ENCODE results near the gene AIF1.

Gene AIF1

DNA sequence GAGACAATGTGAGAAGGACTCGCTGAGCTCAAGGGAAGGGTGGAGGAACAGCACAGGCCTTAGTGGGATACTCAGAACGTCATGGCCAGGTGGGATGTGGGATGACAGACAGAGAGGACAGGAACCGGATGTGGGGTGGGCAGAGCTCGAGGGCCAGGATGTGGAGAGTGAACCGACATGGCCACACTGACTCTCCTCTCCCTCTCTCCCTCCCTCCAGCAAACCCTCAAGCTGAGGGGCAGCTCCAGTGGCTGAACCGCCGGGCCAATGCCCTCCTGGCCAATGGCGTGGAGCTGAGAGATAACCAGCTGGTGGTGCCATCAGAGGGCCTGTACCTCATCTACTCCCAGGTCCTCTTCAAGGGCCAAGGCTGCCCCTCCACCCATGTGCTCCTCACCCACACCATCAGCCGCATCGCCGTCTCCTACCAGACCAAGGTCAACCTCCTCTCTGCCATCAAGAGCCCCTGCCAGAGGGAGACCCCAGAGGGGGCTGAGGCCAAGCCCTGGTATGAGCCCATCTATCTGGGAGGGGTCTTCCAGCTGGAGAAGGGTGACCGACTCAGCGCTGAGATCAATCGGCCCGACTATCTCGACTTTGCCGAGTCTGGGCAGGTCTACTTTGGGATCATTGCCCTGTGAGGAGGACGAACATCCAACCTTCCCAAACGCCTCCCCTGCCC is 38.0 kb upstream of the AIF1 start:
- peaks cover 25% of the 10 kb centered on the region for H3K27me3 ChIP-seq (ENCODE audit: control insufficient read depth, insufficient read depth, low read length)

DNA sequence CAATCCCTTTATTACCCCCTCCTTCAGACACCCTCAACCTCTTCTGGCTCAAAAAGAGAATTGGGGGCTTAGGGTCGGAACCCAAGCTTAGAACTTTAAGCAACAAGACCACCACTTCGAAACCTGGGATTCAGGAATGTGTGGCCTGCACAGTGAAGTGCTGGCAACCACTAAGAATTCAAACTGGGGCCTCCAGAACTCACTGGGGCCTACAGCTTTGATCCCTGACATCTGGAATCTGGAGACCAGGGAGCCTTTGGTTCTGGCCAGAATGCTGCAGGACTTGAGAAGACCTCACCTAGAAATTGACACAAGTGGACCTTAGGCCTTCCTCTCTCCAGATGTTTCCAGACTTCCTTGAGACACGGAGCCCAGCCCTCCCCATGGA is 37.5 kb upstream of the AIF1 start:
- H3K4me3 ChIP-seq (ENCODE audit: low read length), result no peak overlapping the region
- H3K9ac ChIP-seq (ENCODE audit: low read length), result no peak overlapping the region
- H3K9me3 ChIP-seq (ENCODE audit: control insufficient read depth, low read length), result no peaks in the 10 kb centered on the region
- H3K4me1 ChIP-seq (ENCODE audit: control insufficient read depth, insufficient read depth, low read length), result peaks cover 11% of the 10 kb centered on the region
- H3K36me3 ChIP-seq (ENCODE audit: control insufficient read depth, insufficient read depth, low read length), result no peaks in the 10 kb centered on the region
- peaks cover 30% of the 10 kb centered on the region for H3K27me3 ChIP-seq (ENCODE audit: control insufficient read depth, insufficient read depth, low read length)

More for the DNA sequence above, 38.0 kb upstream of the AIF1 start:
- Histone ChIP-seq H3K36me3 (ENCODE audit: control insufficient read depth, insufficient read depth, low read length) (no peaks in the 10 kb centered on the region), H3K9ac (ENCODE audit: low read length) (no peak overlapping the region), H3K4me3 (ENCODE audit: low read length) (no peak overlapping the region), H3K9me3 (ENCODE audit: control insufficient read depth, low read length) (no peaks in the 10 kb centered on the region), H3K4me1 (ENCODE audit: control insufficient read depth, insufficient read depth, low read length) (peaks cover 11% of the 10 kb centered on the region)

DNA sequence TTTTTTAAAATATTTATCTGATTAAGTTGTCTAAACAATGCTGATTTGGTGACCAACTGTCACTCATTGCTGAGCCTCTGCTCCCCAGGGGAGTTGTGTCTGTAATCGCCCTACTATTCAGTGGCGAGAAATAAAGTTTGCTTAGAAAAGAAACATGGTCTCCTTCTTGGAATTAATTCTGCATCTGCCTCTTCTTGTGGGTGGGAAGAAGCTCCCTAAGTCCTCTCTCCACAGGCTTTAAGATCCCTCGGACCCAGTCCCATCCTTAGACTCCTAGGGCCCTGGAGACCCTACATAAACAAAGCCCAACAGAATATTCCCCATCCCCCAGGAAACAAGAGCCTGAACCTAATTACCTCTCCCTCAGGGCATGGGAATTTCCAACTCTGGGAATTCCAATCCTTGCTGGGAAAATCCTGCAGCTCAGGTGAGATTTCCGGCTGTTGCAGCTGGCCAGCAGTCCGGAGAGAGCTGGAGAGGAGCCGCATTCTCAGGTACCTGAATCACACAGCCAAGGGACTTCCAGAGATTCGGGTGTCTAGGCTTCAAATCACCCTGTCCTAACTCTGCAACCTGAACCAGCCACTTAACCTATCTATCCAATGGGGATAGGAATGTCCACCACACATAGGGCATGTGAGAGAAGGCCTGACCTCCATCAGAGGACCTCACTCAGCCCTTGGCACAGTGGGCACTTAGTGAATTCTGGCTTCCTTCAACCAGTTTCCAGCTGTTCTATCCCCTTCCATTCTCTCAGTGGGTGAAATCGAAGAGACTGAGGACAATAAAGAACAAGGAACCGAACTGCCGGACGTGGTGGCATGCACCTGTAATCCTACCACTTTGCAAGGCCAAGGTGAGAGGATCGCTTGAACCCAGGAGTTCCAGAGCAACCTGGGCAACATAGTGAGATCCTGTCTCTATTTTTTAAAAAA is 36.6 kb upstream of the AIF1 start:
- Histone ChIP-seq H3K9ac (ENCODE audit: low read length) (no peak overlapping the region), H3K4me1 (ENCODE audit: control insufficient read depth, insufficient read depth, low read length) (peaks cover 11% of the 10 kb centered on the region), H3K4me3 (ENCODE audit: low read length) (no peak overlapping the region), H3K27me3 (ENCODE audit: control insufficient read depth, insufficient read depth, low read length) (peaks cover 33% of the 10 kb centered on the region), H3K36me3 (ENCODE audit: control insufficient read depth, insufficient read depth, low read length) (no peaks in the 10 kb centered on the region), H3K9me3 (ENCODE audit: control insufficient read depth, low read length) (no peaks in the 10 kb centered on the region)

DNA sequence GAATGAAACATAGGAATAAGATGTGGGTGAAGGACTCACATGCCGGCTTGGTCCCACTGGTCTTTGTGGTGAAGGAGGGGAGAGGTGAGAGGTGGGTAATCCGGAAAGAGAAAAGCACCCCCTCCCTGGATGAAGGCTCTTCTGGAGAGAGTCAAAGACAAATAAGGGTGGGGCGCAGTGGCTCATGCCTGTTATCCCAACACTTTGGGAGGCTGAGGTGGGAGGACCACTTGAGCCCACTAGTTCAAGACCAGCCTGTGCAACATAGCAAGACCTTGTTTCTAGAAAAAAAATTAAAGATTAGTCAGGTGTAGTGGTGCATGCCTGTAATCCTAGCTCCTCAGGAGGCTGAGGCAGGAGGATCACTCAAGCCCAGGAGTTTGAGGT is 35.9 kb upstream of the AIF1 start:
- H3K4me1 ChIP-seq (ENCODE audit: control insufficient read depth, insufficient read depth, low read length), result peaks cover 11% of the 10 kb centered on the region
- H3K4me3 ChIP-seq (ENCODE audit: low read length), result no peak overlapping the region
- H3K9me3 ChIP-seq (ENCODE audit: control insufficient read depth, low read length), result no peaks in the 10 kb centered on the region
- H3K27me3 ChIP-seq (ENCODE audit: control insufficient read depth, insufficient read depth, low read length), result peaks cover 33% of the 10 kb centered on the region
- no peak overlapping the region for H3K9ac ChIP-seq (ENCODE audit: low read length)
- H3K36me3 ChIP-seq (ENCODE audit: control insufficient read depth, insufficient read depth, low read length), result no peaks in the 10 kb centered on the region

DNA sequence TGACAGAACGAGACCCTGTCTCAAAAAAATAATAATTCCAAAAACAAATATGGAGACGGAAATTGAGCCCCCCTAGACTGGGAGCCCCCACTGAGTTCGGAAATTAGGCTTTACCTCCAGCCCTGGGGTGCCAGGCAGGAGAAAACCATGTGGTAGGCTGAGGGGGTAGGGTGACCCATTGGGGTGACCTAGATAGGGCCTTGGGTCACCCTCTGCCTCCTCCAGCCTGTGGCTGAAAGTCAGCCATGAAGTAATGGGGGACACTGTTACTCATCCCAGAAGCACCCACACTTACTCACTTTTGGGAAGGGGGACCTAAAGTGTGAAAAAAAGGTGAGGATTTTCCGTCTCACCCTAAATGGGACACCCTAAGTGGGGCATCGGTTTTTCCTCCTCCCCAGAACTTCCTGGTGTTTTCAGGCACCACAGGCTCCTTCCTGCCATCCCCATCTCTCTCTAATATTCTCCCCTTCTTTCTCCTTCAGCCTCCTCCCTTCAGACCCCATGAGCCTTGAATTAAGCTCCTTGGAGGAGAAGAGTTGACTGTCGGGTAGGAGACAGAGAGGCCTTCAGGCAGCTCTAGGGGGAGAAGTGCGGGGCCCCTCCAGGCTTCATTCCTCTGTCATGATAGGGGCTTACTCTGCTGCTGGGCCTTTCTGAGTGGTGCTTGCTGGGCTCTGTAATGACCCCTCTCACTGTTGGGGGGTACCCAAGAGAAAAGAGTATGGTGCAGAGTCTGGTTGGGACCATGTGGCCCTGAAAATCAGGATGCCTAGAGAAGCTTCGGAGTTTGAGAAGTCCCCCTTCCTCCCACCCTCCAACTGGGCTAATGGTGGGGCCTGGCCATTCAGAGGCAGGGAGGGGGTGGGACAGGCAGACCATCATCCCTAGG is 35.2 kb upstream of the AIF1 start:
- no peak overlapping the region for H3K4me3 ChIP-seq (ENCODE audit: low read length)
- H3K36me3 ChIP-seq (ENCODE audit: control insufficient read depth, insufficient read depth, low read length), result no peaks in the 10 kb centered on the region
- H3K9me3 ChIP-seq (ENCODE audit: control insufficient read depth, low read length), result no peaks in the 10 kb centered on the region
- peaks cover 11% of the 10 kb centered on the region for H3K4me1 ChIP-seq (ENCODE audit: control insufficient read depth, insufficient read depth, low read length)
- no peak overlapping the region for H3K9ac ChIP-seq (ENCODE audit: low read length)
- peaks cover 33% of the 10 kb centered on the region for H3K27me3 ChIP-seq (ENCODE audit: control insufficient read depth, insufficient read depth, low read length)

DNA sequence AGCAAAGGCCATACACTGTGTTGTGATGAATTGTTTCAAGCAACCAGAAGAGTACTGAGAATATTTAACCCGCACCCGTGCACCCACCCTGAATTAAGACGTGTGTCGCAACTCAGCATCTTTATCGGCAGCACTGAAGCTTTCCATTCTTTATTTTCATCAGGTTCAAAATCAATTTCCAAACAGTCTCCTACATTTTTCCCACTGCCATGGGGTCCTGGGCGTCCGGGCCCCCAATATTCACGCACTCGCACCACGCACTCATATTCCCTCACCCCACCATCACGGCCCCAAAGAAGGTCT is 34.6 kb upstream of the AIF1 start:
- H3K27me3 ChIP-seq (ENCODE audit: control insufficient read depth, insufficient read depth, low read length), result peaks cover 28% of the 10 kb centered on the region
- no peak overlapping the region for H3K4me3 ChIP-seq (ENCODE audit: low read length)
- peak overlapping the region; percentile 87 for H3K9ac ChIP-seq (ENCODE audit: low read length)
- H3K4me1 ChIP-seq (ENCODE audit: control insufficient read depth, insufficient read depth, low read length), result peaks cover 11% of the 10 kb centered on the region
- H3K9me3 ChIP-seq (ENCODE audit: control insufficient read depth, low read length), result no peaks in the 10 kb centered on the region
- H3K36me3 ChIP-seq (ENCODE audit: control insufficient read depth, insufficient read depth, low read length), result no peaks in the 10 kb centered on the region

DNA sequence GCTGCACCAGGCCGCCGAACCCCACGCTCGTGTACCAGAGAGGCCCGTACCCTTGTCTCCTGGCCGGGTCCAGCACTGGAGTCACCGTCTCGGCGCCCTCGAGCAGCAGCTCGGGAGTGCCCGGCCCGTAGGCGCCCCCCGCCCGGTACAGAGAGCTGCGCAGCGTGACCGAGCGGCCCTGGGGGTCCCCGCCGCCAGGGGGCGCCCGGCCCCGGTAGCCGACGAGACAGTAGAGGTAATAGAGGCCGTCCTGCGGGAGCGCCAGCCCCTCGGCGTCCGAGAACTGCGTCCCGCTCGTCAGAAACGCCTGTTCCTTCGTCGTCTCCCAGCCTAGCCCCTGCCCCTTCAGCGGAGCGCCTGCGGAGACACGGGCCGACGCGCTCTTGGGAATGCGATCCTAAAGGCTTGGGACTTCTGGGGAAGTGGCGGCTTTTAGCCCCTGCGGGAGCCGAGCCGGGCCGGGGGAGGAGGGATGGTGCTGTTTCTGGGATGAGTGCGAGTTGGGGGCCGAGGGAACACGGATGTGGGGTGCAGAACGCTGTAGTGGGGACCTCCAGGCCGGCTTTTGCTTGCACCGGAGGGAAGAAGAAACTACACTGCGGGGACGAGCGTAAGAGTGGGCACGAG is 34.1 kb upstream of the AIF1 start:
- H3K9me3 ChIP-seq (ENCODE audit: control insufficient read depth, low read length), result no peaks in the 10 kb centered on the region

DNA sequence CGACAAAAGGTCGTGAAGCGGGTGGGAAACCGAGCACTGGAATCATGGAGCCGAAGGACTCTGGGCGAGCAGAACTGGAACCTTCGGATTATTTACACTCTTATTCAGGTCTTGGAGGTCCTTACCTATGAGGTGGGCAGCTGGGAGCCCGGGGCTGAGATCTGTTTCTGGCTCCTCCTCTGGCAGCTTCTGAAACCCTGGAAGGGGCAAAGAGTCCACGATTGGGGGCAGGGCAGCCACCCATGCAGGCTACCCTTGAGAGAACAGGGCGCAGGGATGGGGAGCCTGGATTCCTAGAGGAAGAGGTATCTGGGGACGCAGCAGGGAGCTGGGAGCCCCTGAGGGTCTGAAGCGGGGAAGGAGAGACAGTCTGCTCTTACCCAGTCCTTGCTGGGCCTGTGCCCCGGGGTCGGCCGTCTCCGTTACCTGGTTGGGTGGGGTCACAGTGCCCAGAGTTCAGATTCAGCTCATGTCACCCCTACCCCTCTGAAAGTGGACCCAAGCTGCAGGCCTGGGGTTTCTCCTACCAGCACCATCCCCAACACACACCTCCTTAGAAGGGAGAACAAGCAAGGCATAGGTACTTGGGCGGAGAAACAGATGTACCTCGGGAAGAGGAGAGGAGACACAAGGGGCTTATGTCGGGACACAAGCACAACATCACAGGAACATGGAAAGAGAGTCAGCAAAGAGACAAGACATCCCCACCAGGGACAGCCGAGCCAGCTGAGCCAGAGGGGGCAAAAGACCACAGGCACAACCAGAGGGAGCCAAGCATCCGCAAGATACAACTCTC is 33.4 kb upstream of the AIF1 start:
- H3K4me3 ChIP-seq (ENCODE audit: low read length), result peak overlapping the region; percentile 82
- peaks cover 11% of the 10 kb centered on the region for H3K4me1 ChIP-seq (ENCODE audit: control insufficient read depth, insufficient read depth, low read length)
- no peaks in the 10 kb centered on the region for H3K36me3 ChIP-seq (ENCODE audit: control insufficient read depth, insufficient read depth, low read length)
- peaks cover 30% of the 10 kb centered on the region for H3K27me3 ChIP-seq (ENCODE audit: control insufficient read depth, insufficient read depth, low read length)
- peak overlapping the region; percentile 87 for H3K9ac ChIP-seq (ENCODE audit: low read length)
- H3K9me3 ChIP-seq (ENCODE audit: control insufficient read depth, low read length), result no peaks in the 10 kb centered on the region

More for the DNA sequence above, 34.1 kb upstream of the AIF1 start:
- Histone ChIP-seq H3K9ac (ENCODE audit: low read length) (peak overlapping the region; percentile 87), H3K4me1 (ENCODE audit: control insufficient read depth, insufficient read depth, low read length) (peaks cover 11% of the 10 kb centered on the region), H3K36me3 (ENCODE audit: control insufficient read depth, insufficient read depth, low read length) (no peaks in the 10 kb centered on the region), H3K4me3 (ENCODE audit: low read length) (peak overlapping the region; percentile 82), H3K27me3 (ENCODE audit: control insufficient read depth, insufficient read depth, low read length) (peaks cover 27% of the 10 kb centered on the region)

DNA sequence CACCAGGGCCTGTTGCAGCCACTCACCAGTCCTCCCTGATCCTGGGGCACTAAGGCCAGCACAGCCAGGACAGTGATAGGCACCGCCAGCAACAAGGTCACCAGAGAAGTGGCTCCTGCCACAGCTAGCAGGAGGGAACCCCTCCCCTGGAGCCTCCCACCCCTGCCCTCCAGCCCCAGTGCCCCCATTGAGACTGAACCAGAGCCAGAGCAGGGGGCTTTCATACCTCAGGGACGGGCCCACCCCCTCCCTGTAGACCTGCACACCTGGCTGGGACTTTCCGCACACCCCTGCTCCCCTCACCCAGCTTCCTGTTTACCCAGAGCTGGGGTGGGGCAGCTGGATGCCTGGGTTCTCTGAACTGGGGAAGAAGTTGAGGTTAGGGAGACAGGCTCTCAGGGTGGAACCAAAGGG is 32.8 kb upstream of the AIF1 start, which contains the start of gene LTB:
TSS of gene LTB (minus strand) at position 195 of the 414 bp plus-strand sequence. CDS start at position 188, 7 bp downstream.
- no peaks in the 10 kb centered on the region for H3K9me3 ChIP-seq (ENCODE audit: control insufficient read depth, low read length)
- peaks cover 32% of the 10 kb centered on the region for H3K27me3 ChIP-seq (ENCODE audit: control insufficient read depth, insufficient read depth, low read length)
- H3K9ac ChIP-seq (ENCODE audit: low read length), result peak within 1 kb of the TSS; percentile 87
- H3K4me1 ChIP-seq (ENCODE audit: control insufficient read depth, insufficient read depth, low read length), result peaks cover 11% of the 10 kb centered on the region
- H3K36me3 ChIP-seq (ENCODE audit: control insufficient read depth, insufficient read depth, low read length), result no peaks in the 10 kb centered on the region
- H3K4me3 ChIP-seq (ENCODE audit: low read length), result peak within 1 kb of the TSS; percentile 82

DNA sequence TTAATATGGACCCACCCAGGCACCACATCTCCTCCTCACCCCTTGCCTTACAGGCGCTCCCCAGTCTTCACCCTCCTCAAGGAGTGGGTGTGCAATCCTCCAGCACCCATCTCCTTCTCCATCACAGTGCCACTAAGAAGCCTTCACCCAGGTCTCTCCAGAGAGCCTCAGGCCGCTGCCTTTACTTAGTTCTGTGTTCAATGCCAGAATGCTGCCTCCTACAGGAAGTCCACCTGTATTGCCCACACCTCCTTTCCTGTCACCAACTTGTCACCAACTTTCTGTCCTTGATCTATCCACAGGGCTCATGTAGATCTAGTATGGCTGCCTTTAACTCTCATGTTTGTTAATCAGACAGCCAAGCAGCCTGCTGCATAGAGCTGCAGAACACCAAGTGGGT is 29.5 kb upstream of the AIF1 start:
- Histone ChIP-seq H3K9me3 (ENCODE audit: control insufficient read depth, low read length) (no peaks in the 10 kb centered on the region), H3K4me1 (ENCODE audit: control insufficient read depth, insufficient read depth, low read length) (peaks cover 9% of the 10 kb centered on the region), H3K4me3 (ENCODE audit: low read length) (no peak overlapping the region), H3K27me3 (ENCODE audit: control insufficient read depth, insufficient read depth, low read length) (peaks cover 26% of the 10 kb centered on the region), H3K36me3 (ENCODE audit: control insufficient read depth, insufficient read depth, low read length) (no peaks in the 10 kb centered on the region), H3K9ac (ENCODE audit: low read length) (no peak overlapping the region)

DNA sequence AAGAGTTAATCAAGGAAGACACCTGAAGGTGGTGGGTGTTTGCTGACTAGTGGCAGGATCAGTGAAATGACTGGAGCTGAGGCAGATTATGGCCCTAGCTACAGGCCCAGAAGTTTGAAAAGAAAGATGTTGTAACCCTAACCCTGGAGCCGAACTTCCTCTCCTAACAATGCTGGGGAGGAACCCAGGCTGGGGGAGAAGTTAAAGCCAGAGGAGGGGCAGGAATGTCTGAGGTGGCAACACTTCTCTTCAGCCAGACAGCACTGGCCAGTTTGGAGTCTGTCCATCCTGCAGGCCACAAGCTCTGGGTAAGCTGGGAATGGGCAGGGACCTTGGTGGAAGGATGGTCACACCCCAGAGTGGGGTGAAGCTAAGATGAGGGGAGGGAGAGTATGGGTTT is 29.0 kb upstream of the AIF1 start, which contains the start of gene LST1:
TSS of gene LST1 (plus strand) at position 270 of the 400 bp plus-strand sequence. CDS start 1,023 bp downstream, outside the sequence.
- Histone ChIP-seq H3K4me3 (ENCODE audit: low read length) (no peak within 1 kb of the TSS), H3K27me3 (ENCODE audit: control insufficient read depth, insufficient read depth, low read length) (peaks cover 24% of the 10 kb centered on the region), H3K9me3 (ENCODE audit: control insufficient read depth, low read length) (no peaks in the 10 kb centered on the region), H3K9ac (ENCODE audit: low read length) (no peak within 1 kb of the TSS), H3K36me3 (ENCODE audit: control insufficient read depth, insufficient read depth, low read length) (no peaks in the 10 kb centered on the region), H3K4me1 (ENCODE audit: control insufficient read depth, insufficient read depth, low read length) (peaks cover 5% of the 10 kb centered on the region)

Data from mucosa of stomach (tissue), 1 donor.